ENCODE measurements around the gene KCNN1.
A peak's percentile ranks its signal among the peaks of the same experiment; 100 is the strongest.

Gene KCNN1

DNA sequence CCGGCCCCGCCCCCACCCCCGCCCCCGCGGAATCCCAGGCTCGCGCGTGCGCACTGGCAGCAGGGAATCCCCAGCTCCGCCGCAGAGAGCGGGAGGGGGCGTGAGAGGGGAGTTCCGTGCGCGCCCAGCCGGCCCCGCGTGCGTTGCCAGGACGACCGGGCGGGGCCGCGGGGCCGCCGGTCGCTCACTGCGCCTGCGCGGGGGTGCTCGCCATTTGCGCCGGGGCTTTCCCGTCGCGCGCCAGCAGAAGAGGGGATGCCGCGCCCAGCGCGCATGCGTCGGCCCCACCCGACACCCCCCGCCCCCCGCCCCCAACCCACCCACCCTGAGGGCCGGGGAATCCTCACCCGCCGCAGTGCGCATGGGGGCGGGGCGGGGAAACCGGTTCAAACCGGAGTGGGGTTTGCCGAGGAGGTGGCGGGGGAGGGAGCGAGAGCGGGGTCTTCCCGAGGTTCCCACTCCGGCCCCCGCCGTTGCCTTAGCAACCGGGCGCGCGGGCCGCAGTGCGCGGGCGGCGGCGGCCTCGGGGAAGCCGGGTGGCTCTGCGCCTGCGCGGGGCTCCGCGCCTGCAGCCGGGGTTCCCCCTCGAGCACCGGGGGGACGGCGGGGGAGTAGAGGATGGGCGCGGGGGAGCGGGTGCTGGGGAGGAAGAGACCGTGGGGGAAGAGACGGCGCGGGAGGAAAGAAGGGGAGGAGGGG lies 18.9 kb upstream of the KCNN1 start:
- DNase-seq: peak; percentile 79

DNA sequence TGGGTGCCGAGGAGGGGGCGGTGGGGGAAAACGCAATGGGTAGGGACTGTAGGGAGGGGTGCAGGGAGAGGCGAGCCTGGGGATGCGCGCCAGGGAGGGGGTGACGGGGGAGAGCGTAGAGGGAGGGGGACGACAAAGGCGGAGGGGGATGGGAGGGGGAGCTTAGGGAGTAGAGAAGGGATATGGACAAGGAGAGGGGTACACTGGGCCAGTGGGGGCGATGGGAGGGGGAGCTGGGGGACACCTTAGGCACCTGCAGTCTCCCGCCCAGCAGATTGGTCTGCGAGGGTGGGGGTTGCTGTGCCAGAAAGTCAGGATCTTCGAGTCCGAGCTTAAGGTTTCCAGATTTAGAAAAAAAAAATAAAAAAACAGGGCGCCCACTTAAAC lies 18.4 kb upstream of the KCNN1 start:
- no peak for DNase-seq

DNA sequence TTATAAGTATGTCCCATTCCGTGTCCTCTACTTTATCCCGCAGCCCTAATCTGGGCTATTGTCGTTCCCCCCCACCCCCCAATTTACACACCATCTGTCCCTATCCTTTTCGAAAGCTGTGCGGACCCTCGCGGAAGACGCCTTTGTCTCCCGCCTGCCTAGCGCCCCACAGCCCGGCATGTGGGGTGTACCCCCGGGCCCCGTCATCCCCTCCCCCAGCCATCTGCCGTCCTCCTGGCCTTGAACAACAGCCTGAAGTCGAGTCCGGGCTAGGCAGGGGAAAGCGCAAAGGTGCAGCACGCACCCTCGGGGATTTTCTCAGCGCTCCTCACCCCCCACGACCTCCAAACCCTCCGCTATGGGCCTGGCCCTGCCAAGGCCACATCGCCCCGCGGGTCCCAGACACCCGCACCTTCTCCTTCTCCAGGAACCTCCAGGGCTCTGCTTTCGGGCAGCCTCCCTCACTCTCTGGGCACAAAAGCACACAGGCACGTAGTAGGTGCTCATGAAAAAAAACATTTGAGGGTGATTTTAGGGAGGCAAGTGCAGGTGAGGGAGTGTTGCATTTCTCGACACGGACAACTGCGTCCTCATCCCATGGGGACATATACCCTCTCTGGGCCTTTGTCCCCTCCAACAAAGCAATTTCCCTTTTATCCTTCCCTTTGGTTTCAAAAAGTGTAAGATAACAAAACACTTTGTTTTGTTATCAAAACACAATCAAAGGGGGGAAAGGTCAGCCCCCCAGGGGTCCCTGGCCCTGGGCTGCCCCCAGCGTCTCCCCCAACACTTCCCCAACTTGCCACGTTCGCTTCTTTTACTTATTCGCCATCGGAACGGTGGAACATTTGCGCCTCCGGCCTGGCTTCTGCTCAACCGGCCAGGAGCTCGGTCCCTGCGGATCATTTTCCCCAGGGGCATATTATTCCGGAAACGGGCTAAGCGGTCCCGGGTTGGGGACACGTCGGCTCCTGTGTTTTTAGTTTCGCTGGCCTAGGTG lies 17.7 kb upstream of the KCNN1 start:
- no peak for DNase-seq

DNA sequence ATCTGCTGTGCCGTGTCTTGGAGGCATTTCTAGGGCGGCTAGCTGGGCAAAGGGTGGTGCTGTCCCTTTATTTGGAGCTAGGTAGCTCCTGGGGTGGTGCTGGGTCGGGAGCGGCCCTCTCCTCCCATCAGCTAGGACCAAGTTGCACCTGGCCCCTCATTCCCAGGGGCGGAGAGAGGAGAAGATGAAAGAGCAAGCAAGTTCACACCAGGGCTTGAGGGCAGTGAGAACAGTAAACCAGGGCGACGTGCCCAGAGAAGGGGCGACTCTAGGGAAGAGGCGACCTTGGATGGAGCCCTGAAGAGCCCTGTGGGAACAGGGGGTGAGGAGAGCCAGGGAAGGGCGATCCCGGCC lies 17.0 kb upstream of the KCNN1 start:
- no peak for DNase-seq

DNA sequence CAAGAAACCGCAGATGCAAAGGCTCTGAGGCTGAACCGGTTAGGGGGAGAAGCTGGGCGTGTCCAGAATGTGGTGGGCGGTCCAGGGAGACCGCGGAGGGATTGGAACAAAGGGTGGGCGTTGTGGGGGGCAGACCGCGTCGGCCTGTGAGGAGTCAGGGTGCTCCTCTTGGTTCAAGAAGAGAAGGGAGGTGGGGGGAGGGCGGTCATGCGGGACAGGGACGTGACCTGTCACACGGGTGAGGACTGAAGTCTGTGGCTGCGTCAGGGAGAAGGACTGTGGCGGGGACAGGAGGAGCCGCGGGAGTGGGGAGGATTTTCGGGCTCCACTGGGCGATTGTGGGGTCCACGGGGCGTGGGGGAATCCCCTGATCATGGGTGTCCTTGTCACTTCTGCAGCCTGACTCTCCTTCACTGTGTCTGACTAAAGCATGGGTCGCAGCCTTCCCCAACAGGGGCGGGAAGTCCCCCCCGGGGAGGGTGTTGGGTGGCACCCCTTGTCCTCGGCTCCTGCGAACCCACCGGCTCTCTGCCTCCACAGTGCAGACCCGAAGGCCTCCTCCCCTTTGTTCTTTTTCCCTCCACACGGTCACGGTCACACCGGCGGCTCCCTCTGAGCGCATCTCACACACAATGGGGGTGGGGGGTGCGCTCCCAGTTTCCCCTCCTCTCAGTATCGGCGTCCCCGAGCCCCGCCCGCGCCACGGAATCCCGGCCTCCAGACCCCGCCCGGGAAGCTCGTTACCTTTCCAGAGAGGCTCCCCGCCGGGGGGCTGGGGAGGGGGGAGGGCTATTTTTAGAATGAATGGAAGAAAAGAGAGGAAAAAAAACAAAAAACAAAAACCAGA lies 16.4 kb upstream of the KCNN1 start:
- no peak for DNase-seq

DNA sequence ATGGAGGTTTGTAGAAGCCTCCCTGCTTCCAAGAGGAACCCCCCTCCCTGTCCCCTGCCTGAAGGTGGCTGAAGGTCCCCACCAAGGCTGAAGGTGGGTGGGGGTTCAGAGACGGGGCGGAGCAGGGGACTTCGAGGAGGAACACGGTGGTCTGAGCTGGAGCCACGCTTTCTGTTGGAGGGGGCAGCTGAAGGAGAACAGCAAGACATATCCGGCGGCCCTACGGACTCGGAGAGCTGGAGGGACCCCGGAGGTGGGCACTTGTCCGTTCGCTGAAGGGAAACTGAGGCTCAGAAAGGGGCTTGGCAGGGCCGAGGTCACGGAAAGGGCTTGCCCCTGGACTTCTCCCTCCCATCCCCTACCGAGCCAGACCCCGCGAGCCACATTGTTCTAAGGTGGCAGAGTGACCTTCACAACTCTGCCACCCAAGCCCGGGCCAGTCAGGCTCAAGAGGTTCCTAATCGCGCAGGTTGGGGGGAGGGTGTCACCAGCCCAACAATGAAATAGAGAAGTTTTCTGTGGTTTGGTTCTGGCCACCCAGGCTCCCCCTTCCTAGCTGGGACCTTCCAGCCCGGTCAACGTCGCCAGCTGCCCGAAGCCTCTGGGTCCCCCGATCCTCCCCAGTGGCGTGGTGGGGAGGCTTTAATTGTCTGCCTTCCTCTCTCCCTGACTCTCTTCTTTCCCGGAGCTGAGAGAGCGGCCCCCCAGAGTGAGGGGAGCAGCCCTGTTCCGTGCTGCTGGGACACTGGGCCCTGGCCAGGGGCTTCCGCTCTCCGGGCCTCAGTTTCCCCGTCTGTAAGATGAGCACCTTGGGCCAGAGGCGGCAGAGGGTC lies 15.5 kb upstream of the KCNN1 start:
- DNase-seq: no peak

DNA sequence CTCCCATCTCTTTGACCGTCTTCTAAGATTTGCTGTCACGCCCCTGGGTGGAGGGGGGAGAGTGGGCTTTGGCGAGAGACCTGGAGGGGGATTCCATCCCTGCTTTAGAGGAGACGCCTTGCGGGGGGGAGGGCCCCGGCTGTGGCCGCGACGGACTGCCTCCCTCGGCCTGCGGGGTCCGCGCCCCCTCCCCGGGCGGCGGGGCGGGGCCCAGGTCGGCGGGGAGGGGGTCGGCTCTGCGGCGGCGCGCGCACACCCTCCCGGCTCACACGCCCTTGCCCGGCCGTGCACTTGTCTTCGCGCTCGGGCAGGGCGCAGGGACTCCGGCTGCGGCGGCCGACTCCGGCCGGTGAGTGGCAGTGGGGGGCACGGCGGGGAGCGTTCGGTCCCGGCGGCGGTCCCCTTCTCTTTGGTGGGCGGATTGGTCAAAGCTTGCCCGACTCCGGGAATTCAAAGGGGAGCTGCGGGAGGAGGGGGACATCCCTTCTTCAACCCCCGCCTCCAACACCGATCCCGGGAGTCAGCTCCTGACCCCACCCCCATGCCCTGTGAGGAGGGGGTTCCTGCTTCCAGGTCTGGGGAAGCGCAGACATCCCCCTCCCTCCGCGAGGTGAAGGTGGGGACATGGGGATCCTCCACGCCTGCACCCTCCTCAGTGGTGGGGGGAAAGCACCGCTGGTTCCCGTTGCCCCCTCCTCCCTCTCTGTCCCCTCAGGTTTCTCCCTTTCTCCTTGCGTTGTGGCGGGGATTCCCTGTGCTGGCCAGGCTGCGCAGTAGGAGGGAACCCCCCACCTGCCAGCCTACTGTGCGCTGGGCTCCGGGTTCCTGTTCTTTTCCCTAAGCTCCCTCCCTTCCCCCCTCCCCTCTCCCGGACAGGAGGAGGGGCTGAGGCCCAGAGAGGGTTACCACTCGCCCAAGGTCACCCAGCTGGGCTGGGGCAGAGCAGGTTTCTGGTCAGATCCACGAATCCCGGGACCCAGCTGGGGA lies 14.6 kb upstream of the KCNN1 start:
- no peak for DNase-seq

DNA sequence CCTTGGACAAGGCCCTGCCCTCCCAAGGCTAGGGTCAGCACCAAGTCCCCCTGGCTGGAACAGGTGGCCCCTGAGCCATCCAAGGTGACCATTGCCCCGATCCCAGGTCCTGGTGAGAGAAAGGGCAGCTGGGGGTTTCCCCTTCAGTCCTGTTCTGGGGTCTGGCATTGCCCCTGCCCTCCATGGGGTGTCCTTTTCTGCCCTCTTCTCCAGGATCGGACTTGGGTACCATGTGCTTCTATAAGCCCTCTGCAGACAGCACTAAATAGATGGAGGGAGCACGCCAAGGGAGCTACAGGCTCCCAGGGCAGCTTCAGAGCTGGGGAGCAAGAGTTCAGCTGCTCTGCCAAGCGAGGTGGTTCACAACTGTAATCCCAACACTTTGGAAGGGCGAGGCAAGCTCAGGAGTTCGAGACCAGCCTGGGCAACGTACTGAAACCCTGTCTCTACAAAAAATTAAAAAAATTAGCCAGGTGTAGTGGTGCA lies 13.5 kb upstream of the KCNN1 start:
- DNase-seq: no peak

DNA sequence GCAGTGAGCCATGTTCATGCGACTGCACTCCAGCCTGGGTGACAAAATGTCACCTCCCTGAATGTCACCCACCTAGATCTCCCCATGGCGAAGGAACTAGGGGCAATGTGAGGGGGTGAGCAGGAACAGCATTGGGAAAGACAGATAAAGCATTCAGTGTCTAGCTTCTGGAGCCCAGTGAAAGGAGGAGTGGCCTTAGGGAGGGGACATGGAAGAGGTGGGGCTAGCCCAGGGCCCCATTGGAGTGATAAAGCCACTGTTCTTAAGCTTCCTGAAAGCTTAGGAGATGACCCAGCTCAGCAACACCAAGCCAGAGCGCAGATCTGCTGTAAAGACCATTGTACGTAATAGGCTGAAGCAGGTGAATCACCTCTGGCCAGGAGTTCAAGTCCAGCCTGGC lies 13.0 kb upstream of the KCNN1 start:
- DNase-seq: no peak

DNA sequence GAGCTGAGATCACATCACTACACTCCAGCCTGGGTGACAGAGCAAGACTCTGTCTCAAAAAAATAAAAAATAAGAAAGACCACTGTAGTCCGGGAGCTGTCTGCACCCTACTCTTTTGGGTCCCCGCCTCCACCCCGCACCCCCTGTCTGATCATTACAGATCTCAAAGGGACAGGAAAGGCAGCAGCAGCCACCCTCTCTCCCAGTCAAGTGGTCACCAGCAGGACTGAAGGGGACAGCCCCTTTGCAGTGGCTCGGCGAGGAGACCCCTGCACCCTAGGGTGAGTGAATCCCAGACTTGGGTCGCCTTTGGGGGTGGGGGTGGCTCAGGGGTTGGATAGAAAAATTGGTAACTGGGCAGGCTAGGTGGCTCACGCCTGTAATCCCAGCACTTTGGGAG lies 12.5 kb upstream of the KCNN1 start:
- DNase-seq: no peak

DNA sequence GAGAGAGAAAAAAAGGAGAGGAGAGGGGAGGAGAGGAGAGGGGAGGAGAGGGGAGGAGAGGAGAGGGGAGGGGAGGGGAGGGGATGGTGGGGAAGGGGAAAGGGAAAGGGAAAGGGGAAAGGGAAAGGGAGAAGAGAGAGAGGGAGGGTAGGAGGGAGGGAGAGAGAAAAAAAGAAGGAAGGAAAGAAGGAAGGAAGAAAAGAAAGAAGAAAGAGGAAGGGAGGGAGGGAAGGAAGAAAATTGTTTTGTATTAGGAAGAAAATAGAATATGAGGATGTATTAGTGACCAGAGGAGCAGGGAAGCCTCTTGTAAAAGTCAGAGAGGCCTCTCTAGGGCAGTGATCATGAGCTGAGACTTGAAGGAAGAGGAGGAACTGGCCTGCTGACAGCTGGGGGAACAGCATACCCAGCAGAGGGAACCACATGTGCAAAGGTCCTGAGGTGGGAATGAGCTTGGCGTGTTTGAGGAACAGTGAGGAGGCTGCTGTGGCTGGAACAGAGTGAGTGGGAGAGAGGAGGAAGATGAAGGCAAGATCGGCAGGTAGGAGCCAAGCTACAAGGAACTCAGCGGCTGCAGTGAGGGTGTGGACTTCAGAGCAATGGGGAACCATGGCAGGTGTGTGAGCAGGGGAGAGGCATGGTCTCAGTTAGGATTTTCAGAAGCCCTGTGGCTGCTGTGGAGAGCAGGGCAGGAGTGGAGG lies 9.6 kb upstream of the KCNN1 start:
- DNase-seq: no peak

DNA sequence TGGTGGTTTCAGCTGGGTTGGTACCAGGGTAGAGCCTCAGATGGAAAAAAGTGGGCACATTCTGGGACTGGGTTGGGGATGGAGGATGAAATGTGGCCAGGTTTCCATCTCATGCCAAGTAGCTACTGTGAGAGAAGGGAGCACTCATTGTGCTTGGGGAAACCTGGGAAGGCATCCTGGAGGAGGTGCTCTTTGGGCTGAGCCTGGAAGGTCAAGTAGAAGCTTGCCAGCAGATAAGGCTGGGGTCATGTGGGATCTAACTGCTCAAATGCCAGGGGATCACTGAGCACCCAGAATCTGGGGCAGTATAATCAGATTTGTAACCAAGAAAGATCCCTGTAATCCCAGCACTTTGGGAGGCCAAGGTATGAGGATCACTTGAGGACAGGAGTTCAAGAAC lies 9.0 kb upstream of the KCNN1 start:
- no peak for DNase-seq

DNA sequence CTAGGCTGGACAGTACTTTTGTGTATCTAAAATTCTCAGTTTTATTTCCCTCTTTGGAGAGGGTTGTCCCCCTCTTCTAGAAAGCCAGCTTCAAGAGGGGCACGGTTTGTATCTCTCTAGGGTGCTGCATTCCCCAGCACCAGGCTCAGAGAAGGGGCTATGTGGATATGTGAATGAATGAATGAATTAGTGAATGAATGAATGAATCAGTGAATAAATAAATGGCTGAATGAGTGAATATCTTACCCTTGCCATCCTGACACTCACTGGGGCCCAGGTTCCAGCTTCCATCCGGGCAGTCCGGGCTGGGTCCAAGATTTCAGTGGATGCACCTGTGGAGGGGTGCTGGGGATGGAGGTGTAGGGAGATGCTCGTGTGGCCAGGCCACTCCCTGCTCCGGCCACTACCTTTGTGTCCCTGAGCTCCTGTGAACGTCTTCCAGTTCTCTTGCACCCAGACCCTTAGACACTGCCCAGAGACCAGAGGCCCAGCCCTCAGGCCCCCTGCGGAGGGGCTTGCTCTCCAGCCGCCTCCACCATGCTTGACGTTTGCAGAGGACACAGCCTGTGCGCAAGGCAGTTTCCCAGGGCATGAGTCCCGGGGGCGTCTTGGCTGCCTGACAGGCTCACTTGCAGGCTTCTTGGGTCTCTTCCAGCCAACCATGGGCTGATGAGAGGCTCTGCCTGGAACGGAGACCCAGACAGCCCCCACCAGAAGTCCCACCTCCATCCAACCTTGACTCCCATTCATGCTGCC lies 2.8 kb upstream of the KCNN1 start:
- no peak for DNase-seq

DNA sequence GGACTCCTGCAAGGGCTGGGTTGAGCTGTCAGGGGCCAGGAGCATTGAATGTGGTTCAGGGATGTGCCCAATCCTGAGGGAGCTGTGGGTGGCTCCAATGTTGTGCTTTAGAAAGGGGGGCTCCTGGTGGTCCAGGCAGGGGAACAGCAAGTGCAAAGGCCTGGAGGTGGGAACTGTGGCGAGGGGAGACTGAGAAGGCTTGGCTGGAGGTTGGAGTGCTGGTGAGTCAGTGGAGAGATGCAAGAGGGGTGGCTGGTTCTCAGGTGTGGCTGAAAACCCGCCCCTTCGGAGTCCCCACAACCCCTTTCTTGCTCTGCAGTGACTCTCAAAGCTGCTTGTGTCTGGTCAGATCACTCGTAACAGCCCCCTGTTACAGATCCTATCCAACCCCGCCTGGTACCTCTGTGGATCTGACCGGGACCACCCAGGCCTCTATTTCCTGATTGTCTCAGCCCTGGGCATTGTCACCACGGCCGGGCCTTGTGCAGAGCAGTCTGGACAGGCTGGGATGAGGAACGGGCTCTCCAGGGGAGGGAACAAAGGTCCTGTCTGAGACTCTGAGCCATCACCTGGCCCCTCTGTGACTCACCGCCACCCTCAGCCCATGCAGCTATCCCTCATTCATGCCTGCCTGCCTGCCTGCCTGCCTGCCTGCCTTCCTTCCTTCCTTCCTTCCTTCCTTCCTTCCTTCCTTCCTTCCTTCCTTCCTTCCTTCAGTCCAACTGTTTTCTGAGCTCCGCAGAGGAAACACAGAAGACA lies 1.4 kb upstream of the KCNN1 start:
- DNase-seq: no peak

DNA sequence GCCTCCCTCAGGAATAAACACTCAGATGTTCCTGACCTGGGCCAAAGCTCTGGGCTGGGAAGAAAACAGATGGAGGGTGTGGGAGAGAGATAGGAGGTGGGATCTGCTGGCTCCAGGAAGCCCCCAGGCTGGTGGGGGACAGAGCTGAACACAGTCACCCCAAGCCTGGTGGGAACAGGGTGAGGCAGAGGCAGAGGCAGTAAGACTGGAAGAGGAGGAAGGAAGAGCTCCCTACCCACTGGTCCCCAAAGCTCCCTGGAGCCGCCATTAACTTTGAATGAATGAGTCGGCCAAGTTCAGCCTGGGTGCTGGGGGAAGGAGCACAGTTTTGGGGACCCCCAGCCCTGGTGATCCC lies 801 bp upstream of the KCNN1 start:
- no peak for DNase-seq

DNA sequence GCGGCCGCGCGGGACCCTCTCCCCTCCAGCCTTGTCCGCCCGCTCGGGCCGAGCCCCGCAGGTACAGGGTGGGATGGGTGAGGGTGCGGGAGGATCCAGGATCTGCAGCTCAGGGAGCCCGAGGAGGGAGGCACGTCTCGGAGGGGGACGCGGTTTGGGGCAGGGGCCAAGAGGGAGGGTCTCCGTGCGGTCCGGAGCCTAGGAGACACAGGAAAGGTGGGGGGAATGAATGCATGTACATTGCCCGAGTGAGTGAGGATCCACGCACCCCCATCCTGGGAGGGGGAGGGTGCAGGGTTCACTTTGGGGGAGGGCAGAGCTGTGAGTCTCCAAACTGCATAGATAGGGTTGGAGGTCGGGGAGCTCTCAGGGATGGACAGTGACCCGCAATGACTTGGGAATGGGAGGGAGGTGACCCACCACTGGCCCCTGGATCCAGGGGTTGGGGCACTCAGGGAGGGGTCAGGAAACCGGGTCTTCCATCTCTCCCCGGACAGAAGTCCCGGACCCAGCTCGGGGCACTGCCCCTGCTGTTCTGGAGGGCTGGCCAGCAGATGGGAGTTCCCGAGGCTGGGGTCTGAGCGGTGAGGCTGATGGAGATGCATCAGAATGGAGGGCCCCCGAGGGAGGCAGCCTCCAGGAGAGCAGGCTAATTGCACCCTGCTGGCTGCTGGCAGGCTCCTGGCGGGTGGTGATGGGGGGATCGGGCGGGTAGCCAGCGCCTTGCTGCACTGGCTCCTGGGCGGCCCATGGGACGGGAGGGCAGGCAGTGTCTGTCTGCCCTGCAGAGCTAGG lies 547 bp downstream of the KCNN1 start:
- DNase-seq: no peak

DNA sequence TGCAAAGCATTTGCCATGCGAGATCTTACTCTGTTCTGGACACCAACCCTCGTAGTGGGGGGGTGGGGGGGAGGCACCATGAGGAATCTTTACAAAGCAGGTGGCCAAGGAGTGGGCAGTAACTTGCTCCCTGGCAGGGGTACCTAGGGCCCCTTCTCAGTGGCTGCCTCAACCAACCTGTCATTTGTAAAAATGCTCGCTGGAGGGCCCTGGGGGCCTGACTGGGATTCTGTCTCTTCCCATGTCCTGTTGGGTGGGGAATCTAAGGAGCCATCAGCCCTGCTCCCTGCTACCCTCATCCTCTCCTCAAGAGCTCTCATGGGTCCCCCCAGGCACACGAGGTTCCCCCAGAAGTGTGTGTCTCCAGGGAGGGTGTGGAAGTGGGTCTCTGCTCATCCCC lies 1.5 kb downstream of the KCNN1 start:
- DNase-seq: no peak
